Neural cell (in vitro differentiated cells): ENCODE results near the gene BPIFB4.

Experiments used
- SMC3 ChIP-seq: fragments of 450-650 bp; conservative IDR thresholded peaks from 2 replicates; pipeline ENCODE4 v1.6.1; 2014; ENCODE audit warnings: antibody characterized with exemption, mild to moderate bottlenecking, moderate library complexity; ENCODE audit not compliant: poor library complexity
- TF ChIP-seq, protein P1 (sequence below): fragments of 450-650 bp; IDR thresholded peaks from 2 replicates; pipeline ENCODE4 v1.5.1; 2014; ENCODE audit warnings: antibody characterized with exemption, mild to moderate bottlenecking, moderate library complexity; ENCODE audit not compliant: poor library complexity, severe bottlenecking
- TF ChIP-seq, protein P2 (sequence below): IDR thresholded peaks from 2 replicates; pipeline ENCODE4 v1.6.1; 2012; ENCODE audit warnings: borderline replicate concordance

DNA sequence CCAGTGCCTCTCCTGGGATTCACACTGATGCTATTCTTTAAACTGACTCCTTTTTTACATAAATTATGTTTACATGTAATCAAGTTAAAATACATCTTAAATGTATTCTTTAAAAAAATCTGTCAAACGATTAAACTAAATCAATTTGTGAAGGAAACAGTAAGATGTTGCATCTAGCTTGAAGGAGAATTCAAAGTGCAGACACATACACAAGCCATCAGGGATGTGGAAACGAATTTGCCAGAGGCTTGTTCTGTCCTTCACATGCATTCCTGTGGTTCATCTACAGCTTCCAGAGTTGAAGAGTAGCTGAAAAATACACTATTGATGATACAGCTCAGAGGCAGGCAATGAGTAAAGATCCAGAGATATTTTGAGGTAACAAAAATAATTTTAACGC, 33.0 kb upstream of the BPIFB4 start:
- TF ChIP-seq, protein P1, sequence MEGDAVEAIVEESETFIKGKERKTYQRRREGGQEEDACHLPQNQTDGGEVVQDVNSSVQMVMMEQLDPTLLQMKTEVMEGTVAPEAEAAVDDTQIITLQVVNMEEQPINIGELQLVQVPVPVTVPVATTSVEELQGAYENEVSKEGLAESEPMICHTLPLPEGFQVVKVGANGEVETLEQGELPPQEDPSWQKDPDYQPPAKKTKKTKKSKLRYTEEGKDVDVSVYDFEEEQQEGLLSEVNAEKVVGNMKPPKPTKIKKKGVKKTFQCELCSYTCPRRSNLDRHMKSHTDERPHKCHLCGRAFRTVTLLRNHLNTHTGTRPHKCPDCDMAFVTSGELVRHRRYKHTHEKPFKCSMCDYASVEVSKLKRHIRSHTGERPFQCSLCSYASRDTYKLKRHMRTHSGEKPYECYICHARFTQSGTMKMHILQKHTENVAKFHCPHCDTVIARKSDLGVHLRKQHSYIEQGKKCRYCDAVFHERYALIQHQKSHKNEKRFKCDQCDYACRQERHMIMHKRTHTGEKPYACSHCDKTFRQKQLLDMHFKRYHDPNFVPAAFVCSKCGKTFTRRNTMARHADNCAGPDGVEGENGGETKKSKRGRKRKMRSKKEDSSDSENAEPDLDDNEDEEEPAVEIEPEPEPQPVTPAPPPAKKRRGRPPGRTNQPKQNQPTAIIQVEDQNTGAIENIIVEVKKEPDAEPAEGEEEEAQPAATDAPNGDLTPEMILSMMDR: no peak
- TF ChIP-seq, protein P2, sequence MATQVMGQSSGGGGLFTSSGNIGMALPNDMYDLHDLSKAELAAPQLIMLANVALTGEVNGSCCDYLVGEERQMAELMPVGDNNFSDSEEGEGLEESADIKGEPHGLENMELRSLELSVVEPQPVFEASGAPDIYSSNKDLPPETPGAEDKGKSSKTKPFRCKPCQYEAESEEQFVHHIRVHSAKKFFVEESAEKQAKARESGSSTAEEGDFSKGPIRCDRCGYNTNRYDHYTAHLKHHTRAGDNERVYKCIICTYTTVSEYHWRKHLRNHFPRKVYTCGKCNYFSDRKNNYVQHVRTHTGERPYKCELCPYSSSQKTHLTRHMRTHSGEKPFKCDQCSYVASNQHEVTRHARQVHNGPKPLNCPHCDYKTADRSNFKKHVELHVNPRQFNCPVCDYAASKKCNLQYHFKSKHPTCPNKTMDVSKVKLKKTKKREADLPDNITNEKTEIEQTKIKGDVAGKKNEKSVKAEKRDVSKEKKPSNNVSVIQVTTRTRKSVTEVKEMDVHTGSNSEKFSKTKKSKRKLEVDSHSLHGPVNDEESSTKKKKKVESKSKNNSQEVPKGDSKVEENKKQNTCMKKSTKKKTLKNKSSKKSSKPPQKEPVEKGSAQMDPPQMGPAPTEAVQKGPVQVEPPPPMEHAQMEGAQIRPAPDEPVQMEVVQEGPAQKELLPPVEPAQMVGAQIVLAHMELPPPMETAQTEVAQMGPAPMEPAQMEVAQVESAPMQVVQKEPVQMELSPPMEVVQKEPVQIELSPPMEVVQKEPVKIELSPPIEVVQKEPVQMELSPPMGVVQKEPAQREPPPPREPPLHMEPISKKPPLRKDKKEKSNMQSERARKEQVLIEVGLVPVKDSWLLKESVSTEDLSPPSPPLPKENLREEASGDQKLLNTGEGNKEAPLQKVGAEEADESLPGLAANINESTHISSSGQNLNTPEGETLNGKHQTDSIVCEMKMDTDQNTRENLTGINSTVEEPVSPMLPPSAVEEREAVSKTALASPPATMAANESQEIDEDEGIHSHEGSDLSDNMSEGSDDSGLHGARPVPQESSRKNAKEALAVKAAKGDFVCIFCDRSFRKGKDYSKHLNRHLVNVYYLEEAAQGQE: no peak
- no peak for TF ChIP-seq SMC3
